ENCODE results near the gene CCDC60.

Gene CCDC60

DNA sequence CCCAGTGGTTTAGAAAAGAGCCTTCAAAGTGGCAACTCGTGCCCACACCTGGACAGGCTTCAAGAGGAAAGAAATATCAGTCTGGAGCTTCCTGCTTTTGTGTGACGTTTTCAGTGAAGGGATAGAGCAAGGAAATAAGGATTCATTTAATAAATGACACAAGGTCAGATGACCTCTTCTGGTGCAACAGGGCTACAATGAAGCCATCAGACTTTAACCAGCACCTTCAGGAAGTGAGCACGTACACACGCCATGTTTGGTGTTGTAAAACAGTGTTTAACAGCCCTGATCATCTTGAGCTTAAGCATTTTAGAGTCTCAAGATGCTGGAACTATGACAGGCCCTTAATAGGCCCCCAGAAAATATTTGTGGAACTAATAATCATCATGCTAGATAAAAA lies 59.1 kb downstream of the CCDC60 start:
- Histone ChIP-seq H3K4me3 (ENCODE audit: insufficient read depth in 1 of 2, low read depth in 1 of 2, low read length in 2 of 2) (no peak overlapping the region), H3K27me3 (ENCODE audit: control insufficient read depth in 1 of 2, insufficient read depth in 1 of 2, low read length in 2 of 2) (no peaks in the 10 kb centered on the region), H2BK12ac (ENCODE audit: low read length in 2 of 2) (no peak overlapping the region), H3K23ac (ENCODE audit: low read length in 2 of 2) (no peak overlapping the region), H4K8ac (ENCODE audit: low read length) (no peak overlapping the region), H3K36me3 (ENCODE audit: control insufficient read depth in 1 of 2, insufficient read depth in 2 of 2, low read depth in 1 of 2, low read length in 2 of 2) (no peaks in the 10 kb centered on the region), H3K14ac (ENCODE audit: low read length in 2 of 2) (no peak overlapping the region), H3K4ac (ENCODE audit: low read depth in 1 of 2, low read length in 2 of 2) (no peak overlapping the region), H2BK5ac (ENCODE audit: low read depth, low read length, poor library complexity, severe bottlenecking) (no peak overlapping the region), H3K9me3 (ENCODE audit: control insufficient read depth, low read length) (peaks cover 4% of the 10 kb centered on the region), H3K4me1 (ENCODE audit: control insufficient read depth, insufficient read depth, low read depth, low read length) (no peaks in the 10 kb centered on the region), H4K91ac (ENCODE audit: low read length) (no peak overlapping the region), H2AK5ac (ENCODE audit: low read length, severe bottlenecking) (no peak overlapping the region), H3K4me2 (ENCODE audit: low read length, poor library complexity, severe bottlenecking) (no peak overlapping the region), H2BK120ac (ENCODE audit: low read depth, low read length) (no peak overlapping the region), H3K18ac (ENCODE audit: low read depth in 1 of 2, low read length in 2 of 2) (no peak overlapping the region), H3K9ac (ENCODE audit: low read length) (no peak overlapping the region), H3K27ac (ENCODE audit: low read length, poor library complexity, severe bottlenecking) (no peak overlapping the region), H3K79me1 (replicated peaks; ENCODE audit: low read length, poor library complexity, severe bottlenecking) (no peaks in the 10 kb centered on the region), H2BK15ac (ENCODE audit: low read depth, poor library complexity, severe bottlenecking) (no peak overlapping the region), H2AFZ (ENCODE audit: low read depth, low read length) (no peak overlapping the region)
- 46% methylated on average over 4 of the region's 4 CpGs for WGBS
- no peak for DNase-seq

- no peak overlapping the region for H2BK12ac ChIP-seq (ENCODE audit: low read length in 2 of 2)
- H3K27ac ChIP-seq (ENCODE audit: low read length, poor library complexity, severe bottlenecking), result no peak overlapping the region
- no peak overlapping the region for H3K9ac ChIP-seq (ENCODE audit: low read length)
- no peak overlapping the region for H3K23ac ChIP-seq (ENCODE audit: low read length in 2 of 2)
- H4K8ac ChIP-seq (ENCODE audit: low read length), result no peak overlapping the region
- H2BK5ac ChIP-seq (ENCODE audit: low read depth, low read length, poor library complexity, severe bottlenecking), result no peak overlapping the region
- no peak overlapping the region for H3K4me3 ChIP-seq (ENCODE audit: insufficient read depth in 1 of 2, low read depth in 1 of 2, low read length in 2 of 2)
- H2AK5ac ChIP-seq (ENCODE audit: low read length, severe bottlenecking), result no peak overlapping the region
- peaks cover 4% of the 10 kb centered on the region for H3K9me3 ChIP-seq (ENCODE audit: control insufficient read depth, low read length)
- H3K14ac ChIP-seq (ENCODE audit: low read length in 2 of 2), result no peak overlapping the region
- H2BK15ac ChIP-seq (ENCODE audit: low read depth, poor library complexity, severe bottlenecking), result no peak overlapping the region
- DNase-seq, result no peak
- H3K18ac ChIP-seq (ENCODE audit: low read depth in 1 of 2, low read length in 2 of 2), result no peak overlapping the region
- H3K4ac ChIP-seq (ENCODE audit: low read depth in 1 of 2, low read length in 2 of 2), result no peak overlapping the region
- no peaks in the 10 kb centered on the region for H3K79me1 ChIP-seq (replicated peaks; ENCODE audit: low read length, poor library complexity, severe bottlenecking)
- H2AFZ ChIP-seq (ENCODE audit: low read depth, low read length), result no peak overlapping the region
- H2BK120ac ChIP-seq (ENCODE audit: low read depth, low read length), result no peak overlapping the region
- no peak overlapping the region for H4K91ac ChIP-seq (ENCODE audit: low read length)
- H3K4me2 ChIP-seq (ENCODE audit: low read length, poor library complexity, severe bottlenecking), result no peak overlapping the region
- H3K4me1 ChIP-seq (ENCODE audit: control insufficient read depth, insufficient read depth, low read depth, low read length), result no peaks in the 10 kb centered on the region
- no peaks in the 10 kb centered on the region for H3K27me3 ChIP-seq (ENCODE audit: control insufficient read depth in 1 of 2, insufficient read depth in 1 of 2, low read length in 2 of 2)
- no peaks in the 10 kb centered on the region for H3K36me3 ChIP-seq (ENCODE audit: control insufficient read depth in 1 of 2, insufficient read depth in 2 of 2, low read depth in 1 of 2, low read length in 2 of 2)
- 75% methylated on average over 1 of the region's 10 CpGs for WGBS
Measured at GRCh38 chr12:119397540-119397939, 63.0 kb downstream of the CCDC60 start.

DNA sequence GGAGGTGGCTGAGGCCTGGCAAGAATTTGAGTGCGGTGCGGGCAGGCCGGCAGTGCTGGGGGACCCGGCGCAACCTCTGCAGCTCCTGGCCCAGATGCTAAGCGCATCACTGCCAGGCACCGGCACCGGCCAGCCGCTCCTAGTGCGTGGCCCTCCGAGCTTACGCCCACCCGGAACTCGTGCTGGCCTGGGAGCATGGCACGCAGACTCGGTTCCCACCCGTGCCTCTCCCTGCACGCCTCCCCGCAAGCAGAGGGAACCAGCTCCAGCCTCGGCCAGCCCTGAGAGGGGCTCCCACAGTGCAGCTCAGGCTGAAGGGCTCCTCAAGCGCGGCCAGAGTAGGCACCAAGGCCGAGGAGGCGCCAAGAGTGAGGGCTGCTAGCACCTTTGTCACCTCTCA lies 63.7 kb downstream of the CCDC60 start:
- Histone ChIP-seq H3K23ac (ENCODE audit: low read length in 2 of 2) (no peak overlapping the region), H3K27me3 (ENCODE audit: control insufficient read depth in 1 of 2, insufficient read depth in 1 of 2, low read length in 2 of 2) (no peaks in the 10 kb centered on the region), H2AFZ (ENCODE audit: low read depth, low read length) (no peak overlapping the region), H2BK120ac (ENCODE audit: low read depth, low read length) (no peak overlapping the region), H4K91ac (ENCODE audit: low read length) (no peak overlapping the region), H3K4ac (ENCODE audit: low read depth in 1 of 2, low read length in 2 of 2) (no peak overlapping the region), H3K14ac (ENCODE audit: low read length in 2 of 2) (no peak overlapping the region), H3K18ac (ENCODE audit: low read depth in 1 of 2, low read length in 2 of 2) (no peak overlapping the region), H2BK12ac (ENCODE audit: low read length in 2 of 2) (no peak overlapping the region), H3K9me3 (ENCODE audit: control insufficient read depth, low read length) (peaks cover 4% of the 10 kb centered on the region), H2BK15ac (ENCODE audit: low read depth, poor library complexity, severe bottlenecking) (no peak overlapping the region), H3K9ac (ENCODE audit: low read length) (no peak overlapping the region), H4K8ac (ENCODE audit: low read length) (no peak overlapping the region), H3K79me1 (replicated peaks; ENCODE audit: low read length, poor library complexity, severe bottlenecking) (no peaks in the 10 kb centered on the region), H3K36me3 (ENCODE audit: control insufficient read depth in 1 of 2, insufficient read depth in 2 of 2, low read depth in 1 of 2, low read length in 2 of 2) (no peaks in the 10 kb centered on the region), H3K4me1 (ENCODE audit: control insufficient read depth, insufficient read depth, low read depth, low read length) (no peaks in the 10 kb centered on the region), H2AK5ac (ENCODE audit: low read length, severe bottlenecking) (no peak overlapping the region), H2BK5ac (ENCODE audit: low read depth, low read length, poor library complexity, severe bottlenecking) (no peak overlapping the region), H3K4me3 (ENCODE audit: insufficient read depth in 1 of 2, low read depth in 1 of 2, low read length in 2 of 2) (no peak overlapping the region), H3K4me2 (ENCODE audit: low read length, poor library complexity, severe bottlenecking) (no peak overlapping the region), H3K27ac (ENCODE audit: low read length, poor library complexity, severe bottlenecking) (no peak overlapping the region)
- no peak for DNase-seq
- WGBS, result 94% methylated on average over 24 of the region's 24 CpGs

DNA sequence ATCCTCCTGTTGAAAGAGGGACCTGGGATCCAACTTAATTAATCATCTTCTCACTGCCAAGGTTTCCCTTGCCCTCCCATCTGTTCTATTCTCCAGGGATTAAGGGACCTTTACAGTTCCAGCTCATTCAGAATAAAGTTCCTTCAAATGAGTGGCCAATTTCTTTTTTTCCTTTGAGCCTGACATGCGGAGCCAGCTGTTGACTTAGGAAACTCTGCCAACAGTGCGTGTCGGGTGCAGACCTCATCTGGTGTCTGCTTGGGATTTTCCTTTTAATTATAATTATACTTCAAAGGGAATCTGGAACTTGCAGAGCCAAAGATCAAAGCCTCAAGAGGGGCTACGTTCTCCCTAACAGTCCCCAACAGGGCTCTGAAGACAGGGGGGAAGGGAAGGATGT lies 64.8 kb downstream of the CCDC60 start:
- Histone ChIP-seq H2BK12ac (ENCODE audit: low read length in 2 of 2) (no peak overlapping the region), H3K4me2 (ENCODE audit: low read length, poor library complexity, severe bottlenecking) (no peak overlapping the region), H3K79me1 (replicated peaks; ENCODE audit: low read length, poor library complexity, severe bottlenecking) (no peaks in the 10 kb centered on the region), H3K9ac (ENCODE audit: low read length) (no peak overlapping the region), H2BK120ac (ENCODE audit: low read depth, low read length) (no peak overlapping the region), H2BK5ac (ENCODE audit: low read depth, low read length, poor library complexity, severe bottlenecking) (no peak overlapping the region), H4K8ac (ENCODE audit: low read length) (no peak overlapping the region), H2AK5ac (ENCODE audit: low read length, severe bottlenecking) (no peak overlapping the region), H3K4ac (ENCODE audit: low read depth in 1 of 2, low read length in 2 of 2) (no peak overlapping the region), H2BK15ac (ENCODE audit: low read depth, poor library complexity, severe bottlenecking) (no peak overlapping the region), H3K36me3 (ENCODE audit: control insufficient read depth in 1 of 2, insufficient read depth in 2 of 2, low read depth in 1 of 2, low read length in 2 of 2) (no peaks in the 10 kb centered on the region), H3K4me3 (ENCODE audit: insufficient read depth in 1 of 2, low read depth in 1 of 2, low read length in 2 of 2) (no peak overlapping the region), H3K27ac (ENCODE audit: low read length, poor library complexity, severe bottlenecking) (no peak overlapping the region), H3K18ac (ENCODE audit: low read depth in 1 of 2, low read length in 2 of 2) (no peak overlapping the region), H3K4me1 (ENCODE audit: control insufficient read depth, insufficient read depth, low read depth, low read length) (no peaks in the 10 kb centered on the region), H3K9me3 (ENCODE audit: control insufficient read depth, low read length) (peaks cover 4% of the 10 kb centered on the region), H2AFZ (ENCODE audit: low read depth, low read length) (no peak overlapping the region), H3K14ac (ENCODE audit: low read length in 2 of 2) (no peak overlapping the region), H3K27me3 (ENCODE audit: control insufficient read depth in 1 of 2, insufficient read depth in 1 of 2, low read length in 2 of 2) (peaks cover 0 to under 1% of the 10 kb centered on the region in 2 experiments), H3K23ac (ENCODE audit: low read length in 2 of 2) (no peak overlapping the region), H4K91ac (ENCODE audit: low read length) (no peak overlapping the region)
- DNase-seq, result no peak
- WGBS, result no CpG with 5 or more reads among the region's 4 CpGs
